Fibroblast of lung (primary cell): ENCODE results near the gene ESRRA. TPM values are rescaled to one million over a fixed set of nuclear protein-coding genes. Genes with fewer than 3 reads are reported as not detected.

Experiments used
- DNase-seq, 2 donors: peaks; one replicate each; pipeline versions ENCODE4 v3.0.0 to v3.0.0-alpha.2; 2010; ENCODE audit warnings: low read depth in 2 of 2
- H2AFZ ChIP-seq: 2 replicates; pipeline ENCODE4 v1.5.1; 2012; ENCODE audit warnings: low read length, control low read depth, inconsistent platforms
- H3K27ac ChIP-seq: 2 replicates; pipeline ENCODE4 v1.5.1; 2011; ENCODE audit warnings: low read length, control low read depth; ENCODE audit not compliant: insufficient read depth
- H3K27me3 ChIP-seq: 2 replicates; pipeline ENCODE4 v1.5.1; 2011; ENCODE audit warnings: mild to moderate bottlenecking, low read length; ENCODE audit not compliant: control insufficient read depth, insufficient read depth
- H3K36me3 ChIP-seq: 2 replicates; pipeline ENCODE4 v1.5.1; 2011; ENCODE audit warnings: low read length; ENCODE audit not compliant: control insufficient read depth, insufficient read depth
- H3K4me1 ChIP-seq: 2 replicates; pipeline ENCODE4 v1.5.1; 2011; ENCODE audit warnings: low read length; ENCODE audit not compliant: control insufficient read depth, insufficient read depth; ENCODE audit errors: extremely low read depth
- H3K4me2 ChIP-seq: 2 replicates; pipeline ENCODE4 v1.5.1; 2011; ENCODE audit warnings: low read length, control low read depth; ENCODE audit not compliant: insufficient read depth; ENCODE audit errors: extremely low read depth
- H3K4me3 ChIP-seq, 4 experiments: fragments of 200-600 bp in 1 of 4; sonication (generic) in 1 of 4; replicated peaks in 1 of 4; 2 replicates each; pipeline ENCODE4 v1.5.1; 2011 to 2016; ENCODE audit warnings: low read length in 4 of 4, low read depth in 3 of 4, mild to moderate bottlenecking in 3 of 4, control low read depth in 2 of 4, inconsistent platforms in 1 of 4, mixed read lengths in 1 of 4; ENCODE audit not compliant: insufficient read depth in 1 of 4; ENCODE audit errors: control extremely low read depth in 1 of 4
- H3K79me2 ChIP-seq: 2 replicates; pipeline ENCODE4 v1.5.1; 2012; ENCODE audit warnings: mild to moderate bottlenecking, low read length, inconsistent platforms; ENCODE audit not compliant: control insufficient read depth, insufficient read depth
- H3K9ac ChIP-seq: 2 replicates; pipeline ENCODE4 v1.5.1; 2011; ENCODE audit warnings: mild to moderate bottlenecking, low read length, control low read depth; ENCODE audit not compliant: insufficient read depth
- H3K9me3 ChIP-seq: 2 replicates; pipeline ENCODE4 v1.5.1; 2012; ENCODE audit warnings: low read depth, low read length; ENCODE audit not compliant: control insufficient read depth, insufficient read depth
- H4K20me1 ChIP-seq: 2 replicates; pipeline ENCODE4 v1.5.1; 2011; ENCODE audit warnings: low read length; ENCODE audit not compliant: control insufficient read depth, insufficient read depth; ENCODE audit errors: extremely low read depth
- CTCF ChIP-seq, 2 donors: IDR thresholded peaks in 1 of 2; conservative IDR thresholded peaks in 1 of 2; 1 replicate in 1 of 2; 2 replicates in 1 of 2; pipeline ENCODE4 v1.5.1; 2011 to 2012; ENCODE audit warnings: low read length in 2 of 2, control low read depth in 1 of 2, inconsistent platforms in 1 of 2, low read depth in 1 of 2, mild to moderate bottlenecking in 1 of 2
- EZH2 ChIP-seq: IDR thresholded peaks from 2 replicates; pipeline ENCODE4 v1.5.1; 2012; ENCODE audit warnings: low read length, control low read depth, mild to moderate bottlenecking; ENCODE audit errors: missing control alignments
- polyA plus RNA-seq, 2 donors: library from polyadenylated mRNA; depleted of rRNA in 1 of 2; stranded (reverse) in 1 of 2; unstranded in 1 of 2; fragments of >200 nt; gene quantifications; 2 replicates each; pipeline ENCODE4 v1.2.1, GENCODE V29; 2011 to 2012; ENCODE audit warnings: missing spikeins in 1 of 2
- total RNA-seq: library from RNA; depleted of rRNA; stranded (reverse); fragments of >200 nt; gene quantifications from 2 replicates; pipeline ENCODE4 v1.2.1, GENCODE V29; 2014

The ESRRA gene
- total and polyA plus RNA-seq, 2 donors (not counting 1 experiment from before 2014, with no cell fraction given): 6.7 to 32.5 TPM

- peaks cover 8% of the 10 kb centered on the region for H3K36me3 ChIP-seq
- H3K4me1 ChIP-seq: peaks cover 20% of the 10 kb centered on the region
- H3K4me3 ChIP-seq: no peak overlapping the region
- H3K4me2 ChIP-seq: no peak overlapping the region
- no peak overlapping the region for H2AFZ ChIP-seq
- no peak overlapping the region for H3K27ac ChIP-seq
- H4K20me1 ChIP-seq: no peaks in the 10 kb centered on the region
- DNase-seq: peak; percentile 22 to 28
- no peaks in the 10 kb centered on the region for H3K27me3 ChIP-seq
- H3K9me3 ChIP-seq: no peaks in the 10 kb centered on the region
- H3K9ac ChIP-seq: no peak overlapping the region
- H3K79me2 ChIP-seq: peaks cover 13% of the 10 kb centered on the region
- no peak for TF ChIP-seq EZH2
- TF ChIP-seq CTCF (conservative IDR thresholded peaks at IDR 0.05 in 1 of 2, IDR thresholded peaks at IDR 0.05 in 1 of 2; ENCODE audit: low read depth in 1 of 2, low read length in 2 of 2): peak; percentile 24 to 47
Observed at GRCh38 chr11:64356498-64357411, 51.4 kb downstream of the ESRRA start.

GRCh38 chr11:64357446-64357845, 52.1 kb downstream of the ESRRA start:
- H3K4me2 ChIP-seq: no peak overlapping the region
- peaks cover 20% of the 10 kb centered on the region for H3K4me1 ChIP-seq
- H3K27me3 ChIP-seq: no peaks in the 10 kb centered on the region
- H3K9me3 ChIP-seq: no peaks in the 10 kb centered on the region
- H4K20me1 ChIP-seq: no peaks in the 10 kb centered on the region
- no peak overlapping the region for H3K27ac ChIP-seq
- H2AFZ ChIP-seq: no peak overlapping the region
- TF ChIP-seq EZH2 (no peak), CTCF (conservative IDR thresholded peaks at IDR 0.05 in 1 of 2, IDR thresholded peaks at IDR 0.05 in 1 of 2; ENCODE audit: low read depth in 1 of 2, low read length in 2 of 2) (no peak)
- H3K9ac ChIP-seq: no peak overlapping the region
- H3K4me3 ChIP-seq: no peak overlapping the region
- DNase-seq: no peak
- peaks cover 13% of the 10 kb centered on the region for H3K36me3 ChIP-seq
- peaks cover 13% of the 10 kb centered on the region for H3K79me2 ChIP-seq

- peaks cover 13% of the 10 kb centered on the region for H3K79me2 ChIP-seq
- peak overlapping the region in 3 of 4 experiments; percentile 49 to 95 (median 89) for H3K4me3 ChIP-seq
- H4K20me1 ChIP-seq: no peaks in the 10 kb centered on the region
- H3K27me3 ChIP-seq: no peaks in the 10 kb centered on the region
- TF ChIP-seq CTCF (conservative IDR thresholded peaks at IDR 0.05 in 1 of 2, IDR thresholded peaks at IDR 0.05 in 1 of 2; ENCODE audit: low read depth in 1 of 2, low read length in 2 of 2): no peak
- no peak overlapping the region for H2AFZ ChIP-seq
- H3K36me3 ChIP-seq: peaks cover 14% of the 10 kb centered on the region
- DNase-seq: peak in 1 of 2 donors; percentile 18
- no peaks in the 10 kb centered on the region for H3K9me3 ChIP-seq
- H3K4me2 ChIP-seq: peak overlapping the region; percentile 78
- H3K27ac ChIP-seq: peak overlapping the region; percentile 90
- H3K9ac ChIP-seq: peak overlapping the region; percentile 30
- H3K4me1 ChIP-seq: peaks cover 20% of the 10 kb centered on the region
Observed at GRCh38 chr11:64357904-64358535, 52.7 kb downstream of the ESRRA start.
